RWPE1 (cell line): Measurements from ENCODE around the gene PARN.

ENCODE experiments used
- CTCF ChIA-PET: fragments of 350-600 bp; sonication (Branson Sonifier 250); formaldehyde crosslinking; extraction: SDS; loops from one replicate; lab custom pipeline; 2021; lab: Yijun Ruan, JAX
- POLR2A ChIA-PET: fragments of 400-600 bp; formaldehyde crosslinking; extraction: SDS; loops from one replicate; lab custom pipeline; 2020; ENCODE audit warnings: antibody characterized with exemption; ENCODE audit not compliant: low non-redundant PET; lab: Yijun Ruan, JAX
- DNase-seq: peaks from one replicate; pipeline ENCODE4 v3.0.0; 2012; ENCODE audit warnings: low spot score
- H3K27ac ChIP-seq: fragments of 450-650 bp; 2 replicates; pipeline ENCODE4 v1.5.1; 2017
- TF ChIP-seq, protein P1 (sequence below): fragments of 450-650 bp; conservative IDR thresholded peaks from 2 replicates; pipeline ENCODE4 v1.5.1; 2017; ENCODE audit warnings: low read depth, mild to moderate bottlenecking

PARN gene

DNA sequence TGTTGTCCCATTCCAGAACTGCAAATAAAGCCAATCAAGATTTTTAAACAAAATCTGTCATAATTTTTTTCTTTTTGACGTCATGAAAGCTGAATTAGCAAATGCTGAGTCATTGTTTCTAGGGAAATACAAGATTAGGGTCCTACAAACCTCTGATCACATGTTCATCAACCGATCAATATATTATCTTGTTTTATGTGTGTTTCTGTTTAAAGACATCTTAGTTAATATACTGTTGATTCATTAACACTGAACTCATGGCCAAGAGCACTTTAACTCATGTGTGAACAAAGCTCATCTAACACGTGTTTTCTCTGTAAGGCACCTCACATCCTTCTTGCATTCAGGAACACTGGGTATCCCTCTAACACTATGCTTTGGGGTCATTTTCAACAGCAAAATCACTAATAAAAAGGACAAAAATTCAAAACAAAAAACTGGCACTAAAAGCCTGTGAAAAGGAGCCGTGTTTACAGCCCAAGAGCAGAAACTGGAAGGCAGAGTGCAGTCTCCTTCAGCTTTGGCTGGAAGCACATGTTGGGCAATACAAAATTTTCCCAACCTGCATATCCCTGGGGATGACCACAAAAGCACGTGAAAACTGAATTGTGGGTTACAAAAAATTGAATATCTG, 102.5 kb downstream of the PARN start:
- H3K27ac ChIP-seq = no peak overlapping the region
- TF ChIP-seq, protein P1, sequence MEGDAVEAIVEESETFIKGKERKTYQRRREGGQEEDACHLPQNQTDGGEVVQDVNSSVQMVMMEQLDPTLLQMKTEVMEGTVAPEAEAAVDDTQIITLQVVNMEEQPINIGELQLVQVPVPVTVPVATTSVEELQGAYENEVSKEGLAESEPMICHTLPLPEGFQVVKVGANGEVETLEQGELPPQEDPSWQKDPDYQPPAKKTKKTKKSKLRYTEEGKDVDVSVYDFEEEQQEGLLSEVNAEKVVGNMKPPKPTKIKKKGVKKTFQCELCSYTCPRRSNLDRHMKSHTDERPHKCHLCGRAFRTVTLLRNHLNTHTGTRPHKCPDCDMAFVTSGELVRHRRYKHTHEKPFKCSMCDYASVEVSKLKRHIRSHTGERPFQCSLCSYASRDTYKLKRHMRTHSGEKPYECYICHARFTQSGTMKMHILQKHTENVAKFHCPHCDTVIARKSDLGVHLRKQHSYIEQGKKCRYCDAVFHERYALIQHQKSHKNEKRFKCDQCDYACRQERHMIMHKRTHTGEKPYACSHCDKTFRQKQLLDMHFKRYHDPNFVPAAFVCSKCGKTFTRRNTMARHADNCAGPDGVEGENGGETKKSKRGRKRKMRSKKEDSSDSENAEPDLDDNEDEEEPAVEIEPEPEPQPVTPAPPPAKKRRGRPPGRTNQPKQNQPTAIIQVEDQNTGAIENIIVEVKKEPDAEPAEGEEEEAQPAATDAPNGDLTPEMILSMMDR = no peak
- CTCF ChIA-PET = interaction anchor here (0.5 to 1.1 kb wide), 4 partner anchors 116 to 278 kb away, joined by 3 to 5 read pairs (median 3); no protein-coding TSS in a partner anchor
- DNase-seq = no peak
- POLR2A ChIA-PET = no interaction called here

DNA sequence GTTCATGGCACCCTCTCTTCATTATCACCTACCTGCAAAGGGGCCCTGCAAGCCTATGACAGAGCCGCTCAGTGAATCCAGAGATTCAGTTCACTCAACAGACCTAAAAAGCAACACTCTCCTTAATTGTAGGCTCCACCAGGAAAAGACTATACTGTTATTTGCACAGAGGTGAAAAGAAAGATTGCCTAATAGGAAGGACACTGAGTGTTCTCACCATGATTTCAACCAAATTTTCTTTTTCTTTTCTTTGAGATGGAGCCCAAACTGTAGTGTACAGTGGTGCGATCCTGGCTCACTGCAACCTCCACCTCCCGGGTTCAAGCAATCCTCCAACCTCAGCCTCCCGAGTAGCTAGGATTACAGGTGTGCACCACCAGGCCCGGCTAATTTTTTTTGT, 104.5 kb downstream of the PARN start:
- TF ChIP-seq, protein P1 = no peak
- CTCF ChIA-PET = no interaction called here
- POLR2A ChIA-PET = no interaction called here
- no peak overlapping the region for H3K27ac ChIP-seq
- no peak for DNase-seq

DNA sequence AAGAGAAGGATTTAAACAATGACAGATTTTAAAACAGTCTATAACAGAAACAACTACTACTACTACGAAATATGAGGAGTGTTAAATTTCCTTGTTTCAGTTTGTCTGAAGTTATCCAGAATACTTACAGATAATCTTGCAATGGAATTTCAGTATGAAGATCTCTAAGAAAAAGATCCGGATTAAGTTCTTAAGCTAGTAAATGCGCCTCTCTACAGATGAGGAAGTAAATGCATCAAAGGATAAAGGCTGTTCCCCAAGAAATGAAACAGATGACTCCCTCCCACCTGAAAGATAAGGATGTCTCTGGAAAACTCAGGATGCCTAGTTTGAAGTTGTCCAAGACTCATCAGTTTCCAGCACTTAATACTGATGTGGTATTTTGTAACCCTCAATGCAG, 105.1 kb downstream of the PARN start:
- no peak for DNase-seq
- no peak overlapping the region for H3K27ac ChIP-seq
- CTCF ChIA-PET = no interaction called here
- POLR2A ChIA-PET = no interaction called here
- TF ChIP-seq, protein P1 = no peak

DNA sequence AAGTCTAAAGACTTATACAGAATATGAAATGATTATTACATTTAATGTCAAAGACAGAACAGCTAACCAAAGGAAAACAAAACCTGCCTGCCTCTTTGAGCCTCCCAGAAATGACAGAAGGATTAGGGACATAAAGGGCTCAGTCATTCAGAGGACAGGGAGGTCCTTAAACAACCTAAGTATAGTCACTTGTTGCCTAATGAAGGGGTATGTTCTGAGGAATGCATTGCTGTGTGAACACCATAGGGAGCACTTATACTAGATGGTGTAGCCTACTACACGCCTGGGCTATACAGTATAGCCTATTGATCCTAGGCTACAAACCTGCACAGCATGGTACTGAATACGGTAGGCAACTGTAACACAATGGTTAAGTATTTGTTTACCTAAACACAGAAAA, 106.4 kb downstream of the PARN start:
- CTCF ChIA-PET = no interaction called here
- POLR2A ChIA-PET = no interaction called here
- DNase-seq = no peak
- TF ChIP-seq, protein P1 = no peak
- no peak overlapping the region for H3K27ac ChIP-seq

DNA sequence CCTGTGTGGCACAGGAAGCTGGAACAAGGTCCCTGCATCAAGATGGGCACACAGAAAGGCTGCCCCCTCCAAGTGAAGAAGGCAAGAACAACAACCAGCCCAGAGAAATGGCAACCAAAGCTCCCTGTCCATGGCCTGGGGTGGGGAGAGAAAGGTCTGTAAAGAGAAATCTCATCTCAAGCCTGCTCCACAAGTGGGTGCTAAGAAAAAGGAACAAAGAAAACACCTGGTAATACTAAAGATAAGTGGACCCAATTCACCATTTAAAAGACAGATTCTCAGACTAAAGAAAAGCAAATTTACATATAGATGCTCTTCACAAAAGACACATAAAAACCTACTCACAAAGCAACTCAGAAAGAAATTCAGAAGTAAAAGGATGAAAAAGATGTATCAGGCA, 107.4 kb downstream of the PARN start:
- TF ChIP-seq, protein P1 = no peak
- H3K27ac ChIP-seq = no peak overlapping the region
- ChIA-PET POLR2A (no interaction called here), CTCF (interaction anchor here (0.5 kb wide), 1 partner anchor 15 kb away, joined by 3 read pairs; no protein-coding TSS in a partner anchor)
- no peak for DNase-seq

DNA sequence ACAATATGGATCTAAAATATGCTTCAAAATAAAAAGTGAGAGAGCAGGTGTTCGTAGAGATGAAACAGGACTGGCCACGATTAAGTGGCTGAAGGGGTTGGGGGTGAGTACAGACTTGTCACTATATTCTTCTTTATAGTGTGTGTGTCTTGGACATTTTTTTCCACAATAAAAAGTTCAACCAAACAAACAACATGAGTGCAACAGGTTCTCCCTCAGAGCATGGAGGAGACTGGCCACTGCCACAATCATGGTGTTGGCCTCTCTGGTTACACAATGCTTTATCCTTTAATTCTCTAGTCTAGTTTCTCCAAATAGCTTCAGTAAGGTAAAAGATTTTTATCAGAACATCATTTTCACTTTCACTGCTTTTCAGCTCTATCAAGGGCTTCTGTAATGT, 109.3 kb downstream of the PARN start:
- no peak overlapping the region for H3K27ac ChIP-seq
- CTCF ChIA-PET = no interaction called here
- POLR2A ChIA-PET = no interaction called here
- TF ChIP-seq, protein P1 = no peak
- no peak for DNase-seq
